Small intestine (tissue), 7 donors: ENCODE results near the gene DAGLA. TPM values are rescaled to one million over a fixed set of nuclear protein-coding genes. Genes with fewer than 3 reads are reported as not detected.

Experiments used
- DNase-seq, 2 donors: peaks; one replicate each; pipeline versions ENCODE4 v3.0.0 to v3.0.0-alpha.2; 2013
- FAIRE-seq: peaks from 2 replicates; lab custom pipeline; 2012; peaks lifted over from hg19 to GRCh38; lab: Jason Lieb, UNC
- H3K27ac ChIP-seq, 3 donors: one replicate each; pipeline ENCODE4 v1.5.1; 2013; ENCODE audit warnings: low read length in 2 of 3, mild to moderate bottlenecking in 2 of 3, control low read depth in 1 of 3, inconsistent platforms in 1 of 3, low read depth in 1 of 3, moderate library complexity in 1 of 3
- H3K27me3 ChIP-seq, 3 donors: one replicate each; pipeline ENCODE4 v1.6.1; 2013; ENCODE audit warnings: low read length in 3 of 3, inconsistent platforms in 1 of 3; ENCODE audit not compliant: control insufficient read depth in 3 of 3, insufficient read depth in 3 of 3
- H3K36me3 ChIP-seq, 3 donors: one replicate each; pipeline ENCODE4 v1.6.1; 2013; ENCODE audit warnings: low read length in 3 of 3, inconsistent platforms in 1 of 3, low read depth in 1 of 3, mild to moderate bottlenecking in 1 of 3, moderate library complexity in 1 of 3; ENCODE audit not compliant: control insufficient read depth in 3 of 3, insufficient read depth in 2 of 3
- H3K4me1 ChIP-seq, 3 donors: one replicate each; pipeline ENCODE4 v1.6.1; 2013; ENCODE audit warnings: low read length in 2 of 3, inconsistent platforms in 1 of 3, low read depth in 1 of 3, mild to moderate bottlenecking in 1 of 3, moderate library complexity in 1 of 3; ENCODE audit not compliant: control insufficient read depth in 3 of 3, insufficient read depth in 2 of 3
- H3K4me3 ChIP-seq, 3 donors: one replicate each; pipeline ENCODE4 v1.5.1; 2013; ENCODE audit warnings: low read length in 3 of 3, control low read depth in 1 of 3, inconsistent platforms in 1 of 3, low read depth in 1 of 3, mild to moderate bottlenecking in 1 of 3, moderate library complexity in 1 of 3
- H3K9me3 ChIP-seq, 2 donors: one replicate each; pipeline ENCODE4 v1.6.1; 2013; ENCODE audit warnings: low read depth in 1 of 2, low read length in 1 of 2; ENCODE audit not compliant: control insufficient read depth in 2 of 2, insufficient read depth in 1 of 2
- WGBS, 3 donors: extraction: QIAGEN DNeasy Blood & Tissue Kit; methylation state at CpG; one replicate each; pipeline ENCODE4 v1.1.7; 2013; 5-methylcytosine and 5-hydroxymethylcytosine counted together
- polyA plus RNA-seq, 4 donors: library from polyadenylated mRNA; stranded (reverse) in 3 of 4; unstranded in 1 of 4; fragments of 200-250 nt in 3 of 4; fragments of 120-200 nt in 1 of 4; gene quantifications; one replicate each; pipeline versions ENCODE4 v1.2.1 to v1.2.3, GENCODE V29; 2013
- donor health status: healthy with polysubstance abuse.
- donor health status: control.
- donor health status: control.
- donor health status: Bipolar disorder and iron deficiency.
- donor health status: healthy.

Gene DAGLA
- polyA plus RNA-seq, 4 donors: 0.22 to 14.9 (median 3.8) TPM

GRCh38 chr11:61780581-61781162, 100.5 kb downstream of the DAGLA start:
- peaks cover 3 to 99% (median 17%) of the 10 kb centered on the region in 3 donors for H3K36me3 ChIP-seq
- WGBS, 3 donors: 87 to 90% (median 88%) methylated on average over 8 to 9 of the region's 9 CpGs

GRCh38 chr11:61781585-61781984, 101.4 kb downstream of the DAGLA start:
- Histone ChIP-seq H3K27me3 (peaks cover 0 to 3% (median 0%) of the 10 kb centered on the region in 3 donors), H3K4me1 (no peaks in the 10 kb centered on the region), H3K9me3 (no peaks in the 10 kb centered on the region), H3K4me3 (no peak overlapping the region), H3K36me3 (peaks cover 4 to 99% (median 19%) of the 10 kb centered on the region in 3 donors), H3K27ac (no peak overlapping the region)
- DNase-seq (no peak), FAIRE-seq (no peak)
- WGBS, 3 donors: 79 to 84% (median 84%) methylated on average over 5 of the region's 5 CpGs

More at GRCh38 chr11:61780581-61781162, 100.5 kb downstream of the DAGLA start:
- FAIRE-seq: no peak
- Histone ChIP-seq H3K27me3 (peaks cover 0 to 3% (median 0%) of the 10 kb centered on the region in 3 donors), H3K4me1 (no peaks in the 10 kb centered on the region), H3K27ac (no peak overlapping the region), H3K4me3 (no peak overlapping the region), H3K9me3 (no peaks in the 10 kb centered on the region)
- DNase-seq: no peak

GRCh38 chr11:61782299-61782698, 102.1 kb downstream of the DAGLA start:
- peaks cover 5 to 99% (median 19%) of the 10 kb centered on the region in 3 donors for H3K36me3 ChIP-seq
- H3K9me3 ChIP-seq: no peaks in the 10 kb centered on the region
- FAIRE-seq: no peak
- no peaks in the 10 kb centered on the region for H3K27me3 ChIP-seq
- H3K4me1 ChIP-seq: no peaks in the 10 kb centered on the region
- 82 to 88% (median 85%) methylated on average over 3 of the region's 3 CpGs for WGBS, 3 donors
- no peak overlapping the region for H3K4me3 ChIP-seq
- H3K27ac ChIP-seq: no peak overlapping the region
- DNase-seq: no peak

- H3K36me3 ChIP-seq: peaks cover 5 to 100% (median 19%) of the 10 kb centered on the region in 3 donors
- H3K27me3 ChIP-seq: no peaks in the 10 kb centered on the region
- no peaks in the 10 kb centered on the region for H3K9me3 ChIP-seq
- DNase-seq (no peak), FAIRE-seq (no peak)
- WGBS, 3 donors: 87 to 88% (median 87%) methylated on average over 11 of the region's 11 CpGs
- no peak overlapping the region for H3K27ac ChIP-seq
- H3K4me3 ChIP-seq: no peak overlapping the region
- H3K4me1 ChIP-seq: no peaks in the 10 kb centered on the region
Observed at GRCh38 chr11:61782841-61783240, 102.7 kb downstream of the DAGLA start.

- peaks cover 9 to 100% (median 15%) of the 10 kb centered on the region in 3 donors for H3K36me3 ChIP-seq
Observed at GRCh38 chr11:61783717-61784505, 103.7 kb downstream of the DAGLA start.

GRCh38 chr11:61784506-61784805, 104.3 kb downstream of the DAGLA start:
- H3K27me3 ChIP-seq: no peaks in the 10 kb centered on the region
- H3K27ac ChIP-seq: no peak overlapping the region
- H3K4me1 ChIP-seq: no peaks in the 10 kb centered on the region
- no peak overlapping the region for H3K4me3 ChIP-seq
- H3K9me3 ChIP-seq: no peaks in the 10 kb centered on the region
- peaks cover 9 to 100% (median 14%) of the 10 kb centered on the region in 3 donors for H3K36me3 ChIP-seq
- no peak for FAIRE-seq
- no peak for DNase-seq
- WGBS, 3 donors: 70 to 79% (median 72%) methylated on average over 7 of the region's 7 CpGs

More at GRCh38 chr11:61783717-61784505, 103.7 kb downstream of the DAGLA start:
- WGBS, 3 donors: 71 to 74% (median 74%) methylated on average over 13 of the region's 13 CpGs
- no peak overlapping the region for H3K27ac ChIP-seq
- no peak overlapping the region for H3K4me3 ChIP-seq
- H3K9me3 ChIP-seq: no peaks in the 10 kb centered on the region
- H3K4me1 ChIP-seq: no peaks in the 10 kb centered on the region
- no peaks in the 10 kb centered on the region for H3K27me3 ChIP-seq
- FAIRE-seq (no peak), DNase-seq (no peak)

- FAIRE-seq (no peak), DNase-seq (no peak)
- Histone ChIP-seq H3K4me3 (no peak overlapping the region), H3K9me3 (no peaks in the 10 kb centered on the region), H3K36me3 (peaks cover 9 to 99% (median 11%) of the 10 kb centered on the region in 3 donors), H3K4me1 (no peaks in the 10 kb centered on the region), H3K27ac (no peak overlapping the region), H3K27me3 (no peaks in the 10 kb centered on the region)
- 83 to 85% (median 84%) methylated on average over 11 of the region's 11 CpGs for WGBS, 3 donors
Observed at GRCh38 chr11:61785837-61786402, 105.7 kb downstream of the DAGLA start.

- FAIRE-seq (no peak), DNase-seq (peak; percentile 65 to 82)
- Histone ChIP-seq H3K4me1 (peaks cover 0 to 6% (median 0%) of the 10 kb centered on the region in 3 donors), H3K27me3 (no peaks in the 10 kb centered on the region), H3K36me3 (peaks cover 8 to 78% (median 11%) of the 10 kb centered on the region in 3 donors), H3K27ac (no peak overlapping the region), H3K4me3 (no peak overlapping the region), H3K9me3 (no peaks in the 10 kb centered on the region)
- WGBS, 3 donors: 36 to 47% (median 43%) methylated on average over 9 of the region's 9 CpGs
Observed at GRCh38 chr11:61787928-61788491, 107.8 kb downstream of the DAGLA start.
